H1 (cell line): ENCODE results near the gene RORB.

Source experiments
- CBX5 ChIP-seq: fragments of 300-800, 300-1000 bp; sonication (generic); IDR thresholded peaks from 2 replicates; pipeline ENCODE4 v1.7.1; 2016; ENCODE audit warnings: antibody characterized with exemption, low read length, low read depth
- CTBP2 ChIP-seq: IDR thresholded peaks from 2 replicates; pipeline ENCODE4 v1.7.0; 2011; ENCODE audit warnings: borderline replicate concordance, mild to moderate bottlenecking, moderate library complexity, mixed read lengths, low read length; ENCODE audit not compliant: insufficient read depth, insufficient read length
- EZH2 ChIP-seq: fragments of 200-600 bp; sonication (generic); IDR thresholded peaks from 2 replicates; pipeline ENCODE4 v1.7.1; 2012; ENCODE audit warnings: low read depth, mild to moderate bottlenecking, moderate library complexity, low read length, inconsistent platforms; ENCODE audit not compliant: severe bottlenecking
- MAFK ChIP-seq: IDR thresholded peaks from 2 replicates; pipeline ENCODE4 v1.6.1; 2012; ENCODE audit warnings: low read depth, mild to moderate bottlenecking, improper control_type of control experiment, low read length
- POLR2A ChIP-seq, 2 experiments: IDR thresholded peaks; 1 replicate in 1 of 2; 2 replicates in 1 of 2; pipeline ENCODE4 v1.6.1; 2011; ENCODE audit warnings: low read depth in 2 of 2, low read length in 2 of 2, mild to moderate bottlenecking in 2 of 2; ENCODE audit errors: control extremely low read depth in 1 of 2
- POLR2AphosphoS5 ChIP-seq: IDR thresholded peaks from 2 replicates; pipeline ENCODE4 v1.6.1; 2011; ENCODE audit warnings: low read depth, low read length
- RAD21 ChIP-seq, 2 experiments: IDR thresholded peaks in 1 of 2; conservative IDR thresholded peaks in 1 of 2; 2 replicates each; pipeline ENCODE4 v1.6.1; 2011; ENCODE audit warnings: low read depth in 2 of 2, low read length in 2 of 2, improper control_type of control experiment in 1 of 2, inconsistent platforms in 1 of 2, mild to moderate bottlenecking in 1 of 2, moderate library complexity in 1 of 2
- SIN3A ChIP-seq, 2 experiments: IDR thresholded peaks in 1 of 2; conservative IDR thresholded peaks in 1 of 2; 2 replicates each; pipeline ENCODE4 v1.6.1; 2011 to 2012; ENCODE audit warnings: low read length in 2 of 2, improper control_type of control experiment in 1 of 2, low read depth in 1 of 2, mild to moderate bottlenecking in 1 of 2
- SP1 ChIP-seq: IDR thresholded peaks from 2 replicates; pipeline ENCODE4 v1.6.1; 2011; ENCODE audit warnings: low read depth, low read length
- TF ChIP-seq, protein P1 (sequence below): IDR thresholded peaks from 2 replicates; pipeline ENCODE4 v1.6.1; 2012; ENCODE audit warnings: low read length, inconsistent platforms
- TF ChIP-seq, protein P2 (sequence below), 3 experiments: IDR thresholded peaks; 1 replicate in 2 of 3; 2 replicates in 1 of 3; pipeline versions ENCODE4 v1.5.1 to v1.6.1; 2011; ENCODE audit warnings: low read length in 3 of 3, mild to moderate bottlenecking in 3 of 3, inconsistent platforms in 2 of 3, low read depth in 1 of 3, moderate library complexity in 1 of 3; ENCODE audit not compliant: insufficient read depth in 1 of 3; ENCODE audit errors: control extremely low read depth in 1 of 3
- TF ChIP-seq, protein P3 (sequence below): IDR thresholded peaks from 2 replicates; pipeline ENCODE4 v1.6.1; 2011; ENCODE audit warnings: low read length, improper control_type of control experiment

DNA sequence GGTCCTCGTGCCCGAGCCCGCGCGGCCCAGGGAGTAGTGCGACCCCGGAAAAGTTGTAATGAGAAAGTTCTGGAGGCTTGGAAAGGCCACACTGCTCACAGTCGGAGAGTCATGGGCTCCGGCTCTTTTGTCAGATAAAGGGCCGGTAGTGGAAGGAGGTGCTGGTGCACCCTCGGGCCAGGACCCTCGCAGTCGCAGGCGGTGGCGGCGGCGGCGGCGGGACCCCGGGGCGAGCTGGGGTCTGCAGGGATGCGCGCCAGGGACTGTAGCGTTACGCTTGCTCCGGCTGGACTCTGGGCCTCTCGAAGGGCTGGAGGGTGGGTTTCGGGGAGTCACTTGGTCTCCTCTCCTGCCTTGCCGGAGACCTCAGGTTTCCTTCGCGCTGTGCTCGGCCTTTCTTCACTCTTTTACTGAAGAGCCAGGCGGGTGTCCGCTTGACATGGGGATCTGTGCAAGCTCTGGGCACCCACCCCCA, 1.5 kb downstream of the RORB start:
- TF ChIP-seq SP1 (no peak), RAD21 (IDR thresholded peaks at IDR 0.05 in 1 of 2, conservative IDR thresholded peaks at IDR 0.05 in 1 of 2; ENCODE audit: low read depth in 2 of 2, low read length in 2 of 2) (no peak), CBX5 (no peak), POLR2A (IDR thresholded peaks at IDR 0.05; ENCODE audit: control extremely low read depth in 1 of 2, low read depth in 2 of 2, low read length in 2 of 2) (no peak), MAFK (no peak), CTBP2 (no peak), SIN3A (conservative IDR thresholded peaks at IDR 0.05 in 1 of 2, IDR thresholded peaks at IDR 0.05 in 1 of 2; ENCODE audit: low read depth in 1 of 2, low read length in 2 of 2) (no peak; a peak in 1 of 4 replicates), EZH2 (peak; percentile 47), POLR2AphosphoS5 (no peak)
- TF ChIP-seq, protein P1, sequence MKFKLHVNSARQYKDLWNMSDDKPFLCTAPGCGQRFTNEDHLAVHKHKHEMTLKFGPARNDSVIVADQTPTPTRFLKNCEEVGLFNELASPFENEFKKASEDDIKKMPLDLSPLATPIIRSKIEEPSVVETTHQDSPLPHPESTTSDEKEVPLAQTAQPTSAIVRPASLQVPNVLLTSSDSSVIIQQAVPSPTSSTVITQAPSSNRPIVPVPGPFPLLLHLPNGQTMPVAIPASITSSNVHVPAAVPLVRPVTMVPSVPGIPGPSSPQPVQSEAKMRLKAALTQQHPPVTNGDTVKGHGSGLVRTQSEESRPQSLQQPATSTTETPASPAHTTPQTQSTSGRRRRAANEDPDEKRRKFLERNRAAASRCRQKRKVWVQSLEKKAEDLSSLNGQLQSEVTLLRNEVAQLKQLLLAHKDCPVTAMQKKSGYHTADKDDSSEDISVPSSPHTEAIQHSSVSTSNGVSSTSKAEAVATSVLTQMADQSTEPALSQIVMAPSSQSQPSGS: no peak
- TF ChIP-seq, protein P2, sequence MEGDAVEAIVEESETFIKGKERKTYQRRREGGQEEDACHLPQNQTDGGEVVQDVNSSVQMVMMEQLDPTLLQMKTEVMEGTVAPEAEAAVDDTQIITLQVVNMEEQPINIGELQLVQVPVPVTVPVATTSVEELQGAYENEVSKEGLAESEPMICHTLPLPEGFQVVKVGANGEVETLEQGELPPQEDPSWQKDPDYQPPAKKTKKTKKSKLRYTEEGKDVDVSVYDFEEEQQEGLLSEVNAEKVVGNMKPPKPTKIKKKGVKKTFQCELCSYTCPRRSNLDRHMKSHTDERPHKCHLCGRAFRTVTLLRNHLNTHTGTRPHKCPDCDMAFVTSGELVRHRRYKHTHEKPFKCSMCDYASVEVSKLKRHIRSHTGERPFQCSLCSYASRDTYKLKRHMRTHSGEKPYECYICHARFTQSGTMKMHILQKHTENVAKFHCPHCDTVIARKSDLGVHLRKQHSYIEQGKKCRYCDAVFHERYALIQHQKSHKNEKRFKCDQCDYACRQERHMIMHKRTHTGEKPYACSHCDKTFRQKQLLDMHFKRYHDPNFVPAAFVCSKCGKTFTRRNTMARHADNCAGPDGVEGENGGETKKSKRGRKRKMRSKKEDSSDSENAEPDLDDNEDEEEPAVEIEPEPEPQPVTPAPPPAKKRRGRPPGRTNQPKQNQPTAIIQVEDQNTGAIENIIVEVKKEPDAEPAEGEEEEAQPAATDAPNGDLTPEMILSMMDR (IDR thresholded peaks at IDR 0.05; ENCODE audit: control extremely low read depth in 1 of 3, insufficient read depth in 1 of 3, low read depth in 1 of 3, low read length in 3 of 3): no peak
- TF ChIP-seq, protein P3, sequence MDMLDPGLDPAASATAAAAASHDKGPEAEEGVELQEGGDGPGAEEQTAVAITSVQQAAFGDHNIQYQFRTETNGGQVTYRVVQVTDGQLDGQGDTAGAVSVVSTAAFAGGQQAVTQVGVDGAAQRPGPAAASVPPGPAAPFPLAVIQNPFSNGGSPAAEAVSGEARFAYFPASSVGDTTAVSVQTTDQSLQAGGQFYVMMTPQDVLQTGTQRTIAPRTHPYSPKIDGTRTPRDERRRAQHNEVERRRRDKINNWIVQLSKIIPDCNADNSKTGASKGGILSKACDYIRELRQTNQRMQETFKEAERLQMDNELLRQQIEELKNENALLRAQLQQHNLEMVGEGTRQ: no peak
